ENCODE results near the gene RETREG3. TPM values are rescaled to one million over a fixed set of nuclear protein-coding genes. Genes with fewer than 3 reads are reported as not detected.

Gene RETREG3
- total and polyA plus RNA-seq, 9 of the 15 experiments (the other 6 are each of a cell fraction or from before 2014, with no cell fraction given): 4.1 to 39.0 (median 16.9) TPM

- TF ChIP-seq POLR2B (IDR thresholded peaks at IDR 0.05; ENCODE audit: low read depth, partially characterized antibody) (no peak), RHOXF2B (CRISPR knock-in tag; conservative IDR thresholded peaks at IDR 0.05) (no peak), RERE (CRISPR knock-in tag; IDR thresholded peaks at IDR 0.05; ENCODE audit: borderline replicate concordance) (no peak), RREB1 (CRISPR knock-in tag; IDR thresholded peaks at IDR 0.05) (no peak), ZNF75A (CRISPR knock-in tag; IDR thresholded peaks at IDR 0.05) (no peak), CEBPB (tag; IDR thresholded peaks at IDR 0.05) (no peak), HMG20B (CRISPR knock-in tag; IDR thresholded peaks at IDR 0.05) (no peak), GATAD2A (IDR thresholded peaks at IDR 0.05) (no peak), HDAC2 (IDR thresholded peaks at IDR 0.05) (peak; percentile 17; the same call in 1 of the 2 replicates), ARID3A (IDR thresholded peaks at IDR 0.05; ENCODE audit: borderline replicate concordance, low read depth, low read length) (no peak), BMI1 (IDR thresholded peaks at IDR 0.05; ENCODE audit: low read length) (no peak), CHAMP1 (IDR thresholded peaks at IDR 0.05) (no peak)
Observed at GRCh38 chr17:42536372-42537155, 72.6 kb downstream of the RETREG3 start (continued).
